SK-N-MC (cell line): Measurements from ENCODE around the gene ATP1A3.

Experiments used
- DNase-seq: peaks from one replicate; pipeline ENCODE4 v3.0.0-alpha.2; 2011; ENCODE audit warnings: low read depth, low spot score
- H3K27ac ChIP-seq: fragments of 200-600 bp; sonication (generic); 2 replicates; pipeline ENCODE4 v1.5.1; 2016; ENCODE audit warnings: mixed run types
- H3K36me3 ChIP-seq: fragments of 200-600 bp; sonication (generic); 2 replicates; pipeline ENCODE4 v1.6.1; 2017; ENCODE audit warnings: antibody characterized with exemption, low read length, mixed read lengths; ENCODE audit not compliant: insufficient read depth
- H3K4me3 ChIP-seq: fragments of 200-600 bp; sonication (generic); 2 replicates; pipeline ENCODE4 v1.5.1; 2016
- H3K9ac ChIP-seq: fragments of 200-600 bp; sonication (generic); 2 replicates; pipeline ENCODE4 v1.8.0; 2017; ENCODE audit warnings: mixed run types, mixed read lengths; ENCODE audit not compliant: insufficient read length
- H3K9me3 ChIP-seq: fragments of 200-600 bp; sonication (generic); 2 replicates; pipeline ENCODE4 v1.6.1; 2017; ENCODE audit warnings: low read depth, mild to moderate bottlenecking, antibody characterized with exemption, low read length, moderate library complexity, mixed read lengths
- EZH2 ChIP-seq: fragments of 200-600 bp; sonication (generic); IDR thresholded peaks from one replicate; pipeline ENCODE4 v1.6.1; 2017; ENCODE audit warnings: antibody characterized with exemption
- FOXP2 ChIP-seq: optimal IDR thresholded peaks from 2 replicates; pipeline ENCODE3; 2011; ENCODE audit warnings: mild to moderate bottlenecking, moderate library complexity; ENCODE audit not compliant: insufficient read depth; ENCODE audit errors: extremely low read length, control extremely low read depth
- POLR2AphosphoS5 ChIP-seq: IDR thresholded peaks from 2 replicates; pipeline ENCODE4 v1.6.1; 2012; ENCODE audit warnings: mild to moderate bottlenecking, low read depth, low read length, borderline replicate concordance

Gene ATP1A3

GRCh38 chr19:41991025-41991424 lies 3.0 kb downstream of the ATP1A3 start:
- Histone ChIP-seq H3K4me3 (no peak overlapping the region), H3K27ac (no peak overlapping the region), H3K9ac (no peak overlapping the region), H3K9me3 (no peaks in the 10 kb centered on the region), H3K36me3 (no peaks in the 10 kb centered on the region)
- no peak for DNase-seq
- TF ChIP-seq FOXP2 (no peak), POLR2AphosphoS5 (no peak), EZH2 (no peak)

GRCh38 chr19:41990615-41991014 lies 3.4 kb downstream of the ATP1A3 start:
- Histone ChIP-seq H3K36me3 (no peaks in the 10 kb centered on the region), H3K9me3 (no peaks in the 10 kb centered on the region), H3K9ac (no peak overlapping the region), H3K27ac (no peak overlapping the region), H3K4me3 (no peak overlapping the region)
- no peak for TF ChIP-seq POLR2AphosphoS5
- no peak for TF ChIP-seq EZH2
- TF ChIP-seq FOXP2, result no peak
- DNase-seq, result no peak

GRCh38 chr19:41990028-41990427 lies 4.0 kb downstream of the ATP1A3 start:
- no peak for TF ChIP-seq FOXP2
- TF ChIP-seq EZH2, result no peak
- TF ChIP-seq POLR2AphosphoS5, result no peak
- Histone ChIP-seq H3K9me3 (no peaks in the 10 kb centered on the region), H3K4me3 (no peak overlapping the region), H3K36me3 (no peaks in the 10 kb centered on the region), H3K27ac (no peak overlapping the region), H3K9ac (no peak overlapping the region)
- no peak for DNase-seq

GRCh38 chr19:41988947-41989346 lies 5.1 kb downstream of the ATP1A3 start:
- H3K9me3 ChIP-seq, result no peaks in the 10 kb centered on the region
- DNase-seq, result no peak
- H3K4me3 ChIP-seq, result no peak overlapping the region
- H3K36me3 ChIP-seq, result no peaks in the 10 kb centered on the region
- no peak overlapping the region for H3K27ac ChIP-seq
- no peak overlapping the region for H3K9ac ChIP-seq
- no peak for TF ChIP-seq POLR2AphosphoS5
- TF ChIP-seq EZH2, result no peak
- no peak for TF ChIP-seq FOXP2

- DNase-seq, result no peak
- no peaks in the 10 kb centered on the region for H3K36me3 ChIP-seq
- TF ChIP-seq EZH2 (no peak), FOXP2 (no peak), POLR2AphosphoS5 (no peak)
- no peak overlapping the region for H3K27ac ChIP-seq
- no peak overlapping the region for H3K9ac ChIP-seq
- H3K4me3 ChIP-seq, result no peak overlapping the region
- H3K9me3 ChIP-seq, result no peaks in the 10 kb centered on the region
These were observed 6.7 kb downstream of the ATP1A3 start for GRCh38 chr19:41987141-41987860.

- no peak for DNase-seq
- no peaks in the 10 kb centered on the region for H3K9me3 ChIP-seq
- no peaks in the 10 kb centered on the region for H3K36me3 ChIP-seq
These were observed 9.1 kb downstream of the ATP1A3 start for GRCh38 chr19:41984961-41985360.

GRCh38 chr19:41981724-41982123 lies 12.3 kb downstream of the ATP1A3 start:
- H3K4me3 ChIP-seq, result no peak overlapping the region
- DNase-seq, result no peak
- H3K36me3 ChIP-seq, result no peaks in the 10 kb centered on the region
- no peak overlapping the region for H3K27ac ChIP-seq
- H3K9ac ChIP-seq, result no peak overlapping the region
- TF ChIP-seq POLR2AphosphoS5, result no peak
- TF ChIP-seq FOXP2, result no peak
- TF ChIP-seq EZH2, result no peak
- H3K9me3 ChIP-seq, result no peaks in the 10 kb centered on the region

More at GRCh38 chr19:41984961-41985360, 9.1 kb downstream of the ATP1A3 start:
- Histone ChIP-seq H3K4me3 (no peak overlapping the region), H3K27ac (no peak overlapping the region), H3K9ac (no peak overlapping the region)
- no peak for TF ChIP-seq POLR2AphosphoS5
- no peak for TF ChIP-seq EZH2
- TF ChIP-seq FOXP2, result no peak

- DNase-seq, result no peak
- H3K27ac ChIP-seq, result no peak overlapping the region
- TF ChIP-seq EZH2 (no peak), POLR2AphosphoS5 (no peak), FOXP2 (no peak)
- H3K9ac ChIP-seq, result no peak overlapping the region
- no peaks in the 10 kb centered on the region for H3K9me3 ChIP-seq
- H3K36me3 ChIP-seq, result no peaks in the 10 kb centered on the region
- no peak overlapping the region for H3K4me3 ChIP-seq
These were observed 15.6 kb downstream of the ATP1A3 start for GRCh38 chr19:41978470-41978869.

- no peak overlapping the region for H3K4me3 ChIP-seq
- no peak for DNase-seq
- no peak for TF ChIP-seq EZH2
- no peak for TF ChIP-seq POLR2AphosphoS5
- no peak for TF ChIP-seq FOXP2
- no peak overlapping the region for H3K9ac ChIP-seq
- H3K9me3 ChIP-seq, result no peaks in the 10 kb centered on the region
- H3K36me3 ChIP-seq, result no peaks in the 10 kb centered on the region
- no peak overlapping the region for H3K27ac ChIP-seq
These were observed 16.1 kb downstream of the ATP1A3 start for GRCh38 chr19:41977916-41978315.
